Naive thymus-derived CD8-positive, alpha-beta T cell (primary cell): ENCODE results near the gene SREBF2. TPM values are rescaled to one million over a fixed set of nuclear protein-coding genes. Genes with fewer than 3 reads are reported as not detected.

ENCODE experiments used
- ATAC-seq, 2 donors: fragments of 150-1000 bp; cut with Tn5 transposase in 1 of 2; sonication (Bioruptor Pico), chemical (Tn5 transposase) in 1 of 2; 1 replicate in 1 of 2; 2 replicates in 1 of 2; pipeline ENCODE4 v1.10.0; 2021; ENCODE audit warnings: mild to moderate bottlenecking in 2 of 2, moderate library complexity in 2 of 2
- POLR2A ChIA-PET: fragments of 350-600 bp; sonication (Branson Sonifier 250); formaldehyde crosslinking; loops from one replicate; lab custom pipeline; 2021; ENCODE audit warnings: antibody characterized with exemption; lab: Charles Lee
- DNase-seq, 10 donors: peaks; one replicate each; pipeline versions ENCODE4 v3.0.0 to v3.0.0-alpha.2; 2020 to 2022
- H3K27ac Mint-ChIP-seq, 10 donors: one replicate each; pipeline ENCODE4 v1.8.0; 2020 to 2022; ENCODE audit warnings: mild to moderate bottlenecking in 10 of 10, mixed read lengths in 10 of 10, moderate library complexity in 4 of 10, inconsistent platforms in 1 of 10
- H3K27me3 Mint-ChIP-seq, 5 donors: one replicate each; pipeline ENCODE4 v1.8.0; 2021 to 2022; ENCODE audit warnings: mixed read lengths in 5 of 5
- H3K36me3 Mint-ChIP-seq, 3 donors: one replicate each; pipeline ENCODE4 v1.8.0; 2020 to 2022; ENCODE audit warnings: mixed read lengths in 3 of 3, mild to moderate bottlenecking in 2 of 3, inconsistent platforms in 1 of 3
- H3K4me1 Mint-ChIP-seq, 4 donors: one replicate each; pipeline ENCODE4 v1.8.0; 2021 to 2022; ENCODE audit warnings: mixed read lengths in 4 of 4
- H3K4me3 Mint-ChIP-seq, 10 donors: one replicate each; pipeline ENCODE4 v1.8.0; 2020 to 2022; ENCODE audit warnings: mild to moderate bottlenecking in 10 of 10, mixed read lengths in 10 of 10, moderate library complexity in 6 of 10, inconsistent platforms in 1 of 10
- H3K9me3 Mint-ChIP-seq, 9 donors: one replicate each; pipeline ENCODE4 v1.8.0; 2020 to 2022; ENCODE audit warnings: mixed read lengths in 9 of 9, mild to moderate bottlenecking in 3 of 9, inconsistent platforms in 1 of 9, moderate library complexity in 1 of 9
- polyA plus RNA-seq, 3 donors: library from polyadenylated mRNA; unstranded; fragments of 300-500 nt; fragmentation: Illumina TruSeq; gene quantifications; one replicate each; pipeline ENCODE4 v1.2.3, GENCODE V29; 2021
- total RNA-seq, 8 experiments: library from RNA in 2 of 8; stranded (reverse) in 2 of 8; gene quantifications; one replicate each; pipeline ENCODE4 v1.2.3 and lab custom pipeline; 2021 to 2026

The SREBF2 gene
- total and polyA plus RNA-seq, 5 experiments from 2014 or later, result 16.3 to 106 (median 21.9) TPM

DNA sequence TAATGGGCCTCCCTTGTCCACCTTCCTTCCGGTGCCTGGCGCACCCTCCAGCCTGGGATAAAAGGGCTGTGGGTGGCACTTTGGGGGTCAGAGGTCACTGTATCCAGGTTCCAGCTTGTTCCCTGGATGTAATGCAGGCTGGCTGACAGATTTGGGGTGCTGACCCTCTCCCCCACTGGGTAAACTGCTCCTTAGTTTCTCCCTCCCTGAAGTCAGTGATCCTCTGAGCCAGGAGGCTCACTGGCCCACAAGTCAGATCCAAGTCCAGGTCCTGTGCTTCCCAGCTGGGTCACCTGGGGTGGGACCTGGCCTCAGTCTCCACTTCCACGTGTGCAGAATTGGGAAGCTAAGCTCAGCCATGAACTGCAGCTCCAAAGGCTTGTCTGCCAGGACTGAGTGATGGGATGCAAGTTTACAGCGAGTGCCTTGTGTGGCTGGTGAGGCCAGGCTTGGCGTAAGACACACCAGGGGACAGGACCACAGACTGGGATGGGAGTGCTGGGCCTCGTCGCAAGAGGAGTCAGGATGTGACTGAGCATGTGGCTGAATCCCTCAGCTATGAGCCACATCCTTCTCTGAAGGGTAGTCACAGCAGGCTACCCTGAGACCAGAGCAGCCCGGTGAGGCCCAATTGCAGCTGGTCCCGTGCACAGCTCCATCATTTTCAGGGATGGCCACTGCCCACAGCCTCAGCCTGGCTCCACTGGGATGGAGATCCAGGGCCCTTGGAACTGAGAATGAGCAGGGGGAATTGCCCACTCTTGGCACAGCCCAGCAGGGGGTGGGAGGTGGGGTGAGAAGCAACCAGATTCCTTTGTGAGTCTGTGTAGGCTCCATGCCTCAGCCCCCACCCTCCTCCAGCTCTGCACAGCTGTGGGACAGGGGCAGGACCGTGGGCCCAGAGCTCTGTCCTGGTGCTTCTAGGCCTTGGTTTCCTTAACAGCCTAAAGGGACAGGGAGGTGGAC lies 74.8 kb downstream of the SREBF2 start:
- Mint-ChIP-seq H3K4me3 (peak overlapping the region in 4 of 10 donors; percentile 44 to 78 (median 66)), H3K27ac (peak overlapping the region in 3 of 10 donors; percentile 22 to 68 (median 48)), H3K36me3 (peaks cover 0 to 9% (median 0%) of the 10 kb centered on the region in 3 donors), H3K4me1 (peaks cover 12 to 30% (median 27%) of the 10 kb centered on the region in 4 donors), H3K9me3 (no peaks in the 10 kb centered on the region), H3K27me3 (peaks cover 9 to 24% (median 16%) of the 10 kb centered on the region in 5 donors)
- ATAC-seq, result no peak
- POLR2A ChIA-PET, result interaction anchor here (0.9 to 1.0 kb wide), 3 partner anchors 18 to 211 kb away, joined by 3 to 4 read pairs (median 3); no protein-coding TSS in a partner anchor
- DNase-seq, result no peak

DNA sequence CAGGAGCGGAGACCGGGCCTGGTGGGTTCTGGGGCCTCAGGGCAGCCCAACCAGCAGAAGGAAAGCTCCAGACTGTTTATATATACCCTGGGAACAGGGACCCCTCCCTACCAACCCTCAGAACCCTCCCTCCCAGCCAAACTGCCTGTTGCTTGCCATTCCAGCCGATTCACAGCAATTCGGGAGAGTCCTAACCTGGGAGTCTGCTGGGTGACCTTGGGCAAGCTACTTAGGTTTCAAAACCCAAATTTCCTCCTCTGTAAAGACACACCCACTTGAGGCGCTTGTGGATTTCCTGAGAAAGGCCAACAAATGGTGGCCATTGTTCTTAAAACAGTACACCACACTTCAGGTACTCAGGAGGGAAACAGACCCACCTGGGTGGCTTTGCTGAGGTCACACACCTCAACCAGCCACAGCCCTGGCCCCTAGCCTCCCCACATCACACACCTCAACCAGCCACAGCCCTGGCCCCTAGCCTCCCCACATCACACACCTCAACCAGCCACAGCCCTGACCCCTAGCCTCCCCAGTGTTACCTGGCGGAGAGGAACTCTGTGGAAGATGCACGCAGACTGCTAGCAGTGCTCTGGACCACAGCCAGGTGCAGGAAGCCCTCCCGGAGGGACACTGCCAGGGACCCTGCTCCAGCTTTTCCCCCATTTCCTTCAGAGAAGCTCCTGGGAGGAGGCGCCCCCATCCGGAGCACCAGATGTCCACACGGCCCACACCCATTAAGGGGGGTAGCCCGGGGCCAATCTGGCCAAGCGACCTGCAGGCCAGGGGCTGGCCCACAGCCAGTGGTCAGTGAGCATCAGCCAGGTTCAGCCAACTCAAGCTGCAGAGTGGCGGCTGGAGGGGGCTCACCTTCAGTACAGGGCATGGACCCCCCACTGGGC lies 75.8 kb downstream of the SREBF2 start:
- DNase-seq (peak in 1 of 10 donors; percentile 22), ATAC-seq (peak; percentile 11 to 55)
- H3K36me3 Mint-ChIP-seq, result peaks cover 0 to 9% (median 0%) of the 10 kb centered on the region in 3 donors
- POLR2A ChIA-PET, result interaction anchor here (1.0 kb wide), 2 partner anchors 17 to 46 kb away, joined by 3 read pairs; no protein-coding TSS in a partner anchor
- no peaks in the 10 kb centered on the region for H3K9me3 Mint-ChIP-seq
- H3K27me3 Mint-ChIP-seq, result peaks cover 16 to 32% (median 23%) of the 10 kb centered on the region in 5 donors
- H3K4me1 Mint-ChIP-seq, result peaks cover 12 to 34% (median 33%) of the 10 kb centered on the region in 4 donors
- H3K4me3 Mint-ChIP-seq, result peak overlapping the region; percentile 45 to 80 (median 65)
- peak overlapping the region in 7 of 10 donors; percentile 19 to 77 (median 44) for H3K27ac Mint-ChIP-seq

DNA sequence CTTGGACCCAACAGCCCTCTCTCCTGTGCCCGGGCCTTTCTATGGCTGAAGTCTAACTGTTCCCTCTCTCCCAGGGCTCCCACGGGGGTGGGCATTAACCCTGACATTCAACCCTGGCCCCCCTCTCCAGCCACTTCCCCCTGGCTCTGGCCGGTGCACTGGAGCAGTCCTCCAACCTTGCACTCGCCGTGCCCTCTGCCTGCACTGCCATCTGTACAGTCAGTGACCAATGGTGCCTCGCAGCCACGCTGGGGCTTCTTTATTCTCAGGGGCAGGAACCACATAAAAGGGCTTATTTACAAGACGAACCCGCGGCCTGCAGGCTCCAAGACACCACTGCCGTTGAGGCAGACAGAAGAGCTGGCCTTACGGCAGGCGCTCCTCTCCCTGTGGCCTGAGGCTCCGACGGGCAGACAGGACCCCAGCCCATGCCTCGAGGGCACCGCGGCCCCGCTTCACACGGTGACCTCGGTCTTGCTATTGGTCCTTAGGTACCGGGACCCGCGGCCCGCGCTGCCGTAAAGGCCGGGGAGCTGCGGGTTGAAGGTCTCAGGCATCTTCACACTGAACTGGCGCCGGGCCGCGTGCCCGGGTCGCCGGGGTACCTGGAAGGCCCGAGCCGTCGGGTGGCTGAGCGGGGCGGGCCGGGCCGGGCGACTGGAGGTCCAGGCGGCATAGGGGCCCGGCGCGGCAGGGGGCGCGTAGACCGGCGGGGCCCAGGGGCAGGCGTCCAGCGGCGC lies 76.6 kb downstream of the SREBF2 start:
- H3K27me3 Mint-ChIP-seq, result peaks cover 16 to 32% (median 23%) of the 10 kb centered on the region in 5 donors
- peak overlapping the region in 2 of 10 donors; percentile 25 to 77 for H3K27ac Mint-ChIP-seq
- ATAC-seq (no peak), DNase-seq (no peak)
- peaks cover 0 to 6% (median 0%) of the 10 kb centered on the region in 3 donors for H3K36me3 Mint-ChIP-seq
- peak overlapping the region in 9 of 10 donors; percentile 28 to 82 (median 64) for H3K4me3 Mint-ChIP-seq
- H3K9me3 Mint-ChIP-seq, result no peaks in the 10 kb centered on the region
- POLR2A ChIA-PET, result interaction anchor here (2.8 kb wide), 1 partner anchor 17 kb away, joined by 11 read pairs; the partner anchor contains the start of gene TNFRSF13C
- peaks cover 12 to 34% (median 33%) of the 10 kb centered on the region in 4 donors for H3K4me1 Mint-ChIP-seq

DNA sequence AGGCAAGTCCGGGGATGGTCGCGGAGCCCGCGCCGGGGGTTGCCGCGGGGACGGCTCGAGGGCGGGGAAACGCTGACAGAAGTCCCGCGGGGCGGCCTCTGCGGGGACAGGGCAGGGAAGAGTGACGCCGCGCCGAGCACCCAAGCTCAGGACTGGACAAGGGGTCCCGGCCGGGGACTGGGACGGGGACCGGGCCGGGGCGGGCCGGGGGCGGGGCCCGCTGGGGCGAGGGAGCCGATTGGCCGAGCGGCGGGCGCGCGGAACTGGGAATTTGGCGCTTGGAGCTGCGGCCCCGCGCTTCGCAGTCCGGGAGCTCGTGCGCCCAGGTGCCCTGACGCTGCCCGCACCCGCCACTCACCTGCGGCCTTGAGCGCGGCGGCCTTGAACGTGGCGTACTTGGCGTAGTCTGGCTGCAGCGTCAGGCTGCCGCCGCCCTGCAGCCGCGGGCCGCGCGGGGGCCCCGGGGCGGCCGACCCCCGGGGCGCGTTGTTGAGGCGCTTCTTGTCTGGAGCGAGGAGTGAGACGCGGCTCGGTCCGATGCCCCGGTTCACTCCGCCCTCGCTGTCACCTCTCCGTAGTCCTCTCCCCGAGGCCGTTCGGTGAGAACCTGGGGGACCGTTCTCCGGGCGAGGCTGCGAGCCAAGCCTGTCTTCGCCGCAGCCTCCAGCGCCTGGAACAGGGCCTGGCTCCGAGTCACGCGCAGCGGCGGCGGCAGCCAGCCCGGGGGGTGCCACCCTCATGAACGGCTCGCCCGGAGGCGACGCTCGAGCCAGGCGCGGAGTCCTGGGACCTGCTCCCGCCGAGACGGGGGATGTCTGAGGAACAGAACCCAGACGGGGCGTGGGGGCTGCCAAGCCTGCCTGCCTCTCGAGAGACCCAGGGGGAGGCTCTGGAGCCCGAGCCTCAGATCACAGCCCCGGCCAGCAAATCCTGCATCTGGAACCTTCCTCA lies 77.4 kb downstream of the SREBF2 start:
- peak; percentile 50 to 56 for ATAC-seq
- DNase-seq, result peak in 6 of 10 donors; percentile 14 to 44 (median 34)
- H3K4me3 Mint-ChIP-seq, result peak overlapping the region in 9 of 10 donors; percentile 50 to 81 (median 70)
- no peaks in the 10 kb centered on the region for H3K9me3 Mint-ChIP-seq
- no peak overlapping the region for H3K27ac Mint-ChIP-seq
- H3K27me3 Mint-ChIP-seq, result peaks cover 16 to 32% (median 23%) of the 10 kb centered on the region in 5 donors
- POLR2A ChIA-PET, result interaction anchor here (1.0 to 2.8 kb wide), 3 partner anchors 9 to 36 kb away, joined by 3 to 11 read pairs (median 5); partner anchors contain the start of gene TNFRSF13C
- peaks cover 0 to 6% (median 0%) of the 10 kb centered on the region in 3 donors for H3K36me3 Mint-ChIP-seq
- H3K4me1 Mint-ChIP-seq, result peaks cover 12 to 34% (median 34%) of the 10 kb centered on the region in 4 donors

- peaks cover 0 to 6% (median 0%) of the 10 kb centered on the region in 3 donors for H3K36me3 Mint-ChIP-seq
- H3K4me3 Mint-ChIP-seq, result peak overlapping the region; percentile 55 to 79 (median 72)
- ATAC-seq, result peak; percentile 24 to 38
- POLR2A ChIA-PET, result interaction anchor here (0.5 to 2.8 kb wide), 5 partner anchors 9 to 58 kb away, joined by 3 to 11 read pairs (median 3); partner anchors contain the start of gene TNFRSF13C
- H3K27ac Mint-ChIP-seq, result peak overlapping the region in 2 of 10 donors; percentile 25 to 61
- no peaks in the 10 kb centered on the region for H3K9me3 Mint-ChIP-seq
- H3K27me3 Mint-ChIP-seq, result peaks cover 18 to 36% (median 27%) of the 10 kb centered on the region in 5 donors
- DNase-seq, result peak in 1 of 10 donors; percentile 27
- H3K4me1 Mint-ChIP-seq, result peaks cover 9 to 42% (median 37%) of the 10 kb centered on the region in 4 donors
These were observed 78.2 kb downstream of the SREBF2 start for GRCh38 chr22:41911001-41911611.

DNA sequence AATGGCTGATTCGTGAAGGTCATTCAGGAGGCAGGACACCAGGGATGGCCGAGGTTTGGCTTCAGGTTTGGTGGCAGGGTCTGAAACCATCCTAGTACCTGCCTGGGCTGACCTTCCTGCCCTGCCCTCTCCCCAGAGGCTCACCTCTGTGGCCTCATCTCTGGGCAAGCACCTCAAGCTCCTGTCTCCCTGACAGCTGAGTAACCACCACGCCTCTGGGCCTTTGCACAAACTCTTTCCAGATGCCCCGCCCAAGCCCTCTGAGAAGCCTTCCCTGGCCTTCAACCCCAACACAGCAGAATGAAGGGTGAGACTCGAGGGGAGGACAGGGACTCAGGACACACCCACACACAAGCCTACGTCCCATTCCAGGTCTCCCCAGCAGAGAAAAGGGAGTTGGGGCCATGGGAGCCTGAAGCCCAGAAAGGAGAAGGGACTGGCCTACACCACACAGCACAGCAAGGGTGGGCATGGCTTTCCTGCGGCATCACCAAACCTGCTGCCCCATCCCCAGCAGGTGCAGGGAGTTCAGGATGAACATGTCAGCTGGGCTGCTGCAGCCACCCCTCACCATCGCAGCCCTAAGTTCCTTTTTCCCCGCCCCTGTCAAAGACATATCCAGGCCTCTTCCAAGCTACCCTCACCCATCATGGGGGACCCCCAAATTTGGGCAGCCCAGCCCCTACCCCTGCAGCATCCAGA lies 79.6 kb downstream of the SREBF2 start:
- no peak for DNase-seq
- peaks cover 0 to 1% (median 0%) of the 10 kb centered on the region in 3 donors for H3K36me3 Mint-ChIP-seq
- peak overlapping the region in 1 of 10 donors; percentile 19 for H3K27ac Mint-ChIP-seq
- H3K4me3 Mint-ChIP-seq, result peak overlapping the region in 9 of 10 donors; percentile 6 to 80 (median 55)
- ATAC-seq, result no peak
- POLR2A ChIA-PET, result interaction anchor here (1.2 to 2.8 kb wide), 4 partner anchors 8 to 50 kb away, joined by 3 to 11 read pairs (median 6); partner anchors contain the start of gene TNFRSF13C
- H3K27me3 Mint-ChIP-seq, result peaks cover 21 to 43% (median 30%) of the 10 kb centered on the region in 5 donors
- H3K4me1 Mint-ChIP-seq, result peaks cover 9 to 44% (median 39%) of the 10 kb centered on the region in 4 donors
- H3K9me3 Mint-ChIP-seq, result no peaks in the 10 kb centered on the region

- H3K27me3 Mint-ChIP-seq, result peaks cover 21 to 44% (median 30%) of the 10 kb centered on the region in 5 donors
These were observed 80.3 kb downstream of the SREBF2 start for GRCh38 chr22:41913040-41913719.

DNA sequence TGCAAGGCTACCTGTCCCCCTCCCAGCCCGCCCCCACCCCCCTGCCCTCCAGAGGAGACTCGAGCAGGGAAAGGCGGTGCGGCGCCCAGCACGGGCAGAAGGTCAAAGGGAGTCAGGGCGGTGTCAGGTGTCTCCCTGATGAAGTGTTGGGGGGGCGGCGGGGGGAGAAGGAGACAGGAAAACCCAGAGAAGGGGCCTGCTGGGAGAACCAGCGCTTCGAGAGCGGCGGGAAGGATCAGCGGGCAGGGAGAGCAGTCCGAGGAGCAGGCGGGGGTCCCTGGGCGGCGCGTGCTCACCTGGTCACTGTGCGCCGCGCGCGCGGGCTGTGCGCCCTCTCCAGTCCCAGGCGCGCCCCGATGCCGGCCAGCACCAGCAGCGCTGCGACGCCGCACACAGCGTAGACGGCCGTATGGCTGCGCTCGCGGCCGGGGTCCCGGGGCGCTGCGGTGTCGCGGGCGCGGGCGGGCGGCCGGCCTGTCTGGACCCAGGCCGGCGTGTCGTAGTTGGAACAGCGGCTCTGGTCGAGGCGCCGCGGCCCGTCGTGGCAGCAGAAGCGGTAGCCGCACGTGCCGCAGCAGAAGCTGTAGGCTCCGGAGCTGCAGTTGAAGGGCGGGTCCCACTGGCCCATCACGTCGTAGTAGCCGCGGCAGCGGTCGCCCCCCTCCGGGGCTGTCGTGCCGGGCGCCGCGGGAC lies 81.1 kb downstream of the SREBF2 start:
- Mint-ChIP-seq H3K36me3 (no peaks in the 10 kb centered on the region), H3K27me3 (peaks cover 21 to 44% (median 30%) of the 10 kb centered on the region in 5 donors), H3K4me3 (peak overlapping the region in 4 of 10 donors; percentile 11 to 72 (median 17)), H3K9me3 (no peaks in the 10 kb centered on the region), H3K27ac (no peak overlapping the region), H3K4me1 (peaks cover 6 to 37% (median 35%) of the 10 kb centered on the region in 4 donors)
- peak in 1 of 2 donors; percentile 2 for ATAC-seq
- DNase-seq, result no peak
- POLR2A ChIA-PET, result interaction anchor here (1.4 kb wide), 1 partner anchor 12 kb away, joined by 8 read pairs; the partner anchor contains the start of gene TNFRSF13C

More at GRCh38 chr22:41913040-41913719, 80.3 kb downstream of the SREBF2 start:
- Mint-ChIP-seq H3K4me1 (peaks cover 9 to 43% (median 40%) of the 10 kb centered on the region in 4 donors), H3K9me3 (no peaks in the 10 kb centered on the region), H3K4me3 (peak overlapping the region; percentile 12 to 80 (median 64)), H3K36me3 (no peaks in the 10 kb centered on the region), H3K27ac (peak overlapping the region in 1 of 10 donors; percentile 74)
- POLR2A ChIA-PET, result interaction anchor here (1.3 to 1.4 kb wide), 2 partner anchors 8 to 13 kb away, joined by 4 to 8 read pairs; partner anchors contain the start of gene TNFRSF13C
- DNase-seq, result no peak
- ATAC-seq, result no peak
